Chondrocyte (in vitro differentiated cells): ENCODE results near the gene BRD7. TPM values are rescaled to one million over a fixed set of nuclear protein-coding genes. Genes with fewer than 3 reads are reported as not detected.

Source experiments
- DNase-seq: peaks from one replicate; pipeline ENCODE4 v3.0.0; 2021; ENCODE audit warnings: mixed read lengths, low spot score
- H3K27ac Mint-ChIP-seq: one replicate; pipeline ENCODE4 v1.8.0; 2021; ENCODE audit warnings: mild to moderate bottlenecking, moderate library complexity, mixed read lengths; ENCODE audit not compliant: unreplicated experiment
- H3K27me3 Mint-ChIP-seq: 2 replicates; pipeline ENCODE4 v1.8.0; 2021; ENCODE audit warnings: low read depth, mixed read lengths
- H3K36me3 Mint-ChIP-seq: 2 replicates; pipeline ENCODE4 v1.8.0; 2021; ENCODE audit warnings: low read depth, mixed read lengths
- H3K4me1 Mint-ChIP-seq: 2 replicates; pipeline ENCODE4 v1.8.0; 2021; ENCODE audit warnings: low read depth, mild to moderate bottlenecking, mixed read lengths
- H3K4me3 Mint-ChIP-seq: one replicate; pipeline ENCODE4 v1.8.0; 2021; ENCODE audit warnings: mild to moderate bottlenecking, moderate library complexity, mixed read lengths; ENCODE audit not compliant: unreplicated experiment
- H3K9me3 Mint-ChIP-seq: 2 replicates; pipeline ENCODE4 v1.8.0; 2021; ENCODE audit warnings: low read depth, mixed read lengths
- total RNA-seq: library from RNA; stranded (reverse); gene quantifications from 3 replicates; pipeline ENCODE4 v1.2.1, GENCODE V29; 2021
- TF ChIP-seq, protein P1 (sequence below): fragments of 200-600 bp; sonication (generic); IDR thresholded peaks from 2 replicates; pipeline ENCODE4 v1.5.0; 2021; ENCODE audit warnings: antibody characterized with exemption, mild to moderate bottlenecking, moderate library complexity

Gene BRD7
- total RNA-seq, 1 donor from 2014 or later, result 47.6 TPM

DNA sequence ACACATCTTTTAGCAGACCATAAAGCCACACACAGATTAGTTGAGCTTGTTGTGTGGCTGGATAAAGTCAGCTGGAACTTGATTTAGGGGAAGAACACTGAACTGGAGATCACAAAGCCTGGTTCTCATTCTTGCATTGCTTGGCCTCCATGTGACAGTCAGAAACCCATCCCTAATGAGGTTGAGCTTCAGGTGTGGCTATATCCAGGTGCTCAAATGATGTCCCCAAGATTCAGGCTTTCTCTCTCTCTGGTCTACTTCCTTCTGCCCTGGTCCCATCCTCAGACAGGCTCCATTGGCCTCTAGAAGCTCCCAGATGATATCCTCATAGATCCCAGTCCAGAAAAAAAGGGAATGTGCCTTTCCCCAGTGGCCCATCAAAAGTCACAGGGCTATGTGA is 9.6 kb upstream of the BRD7 start:
- H3K4me1 Mint-ChIP-seq, result no peaks in the 10 kb centered on the region
- H3K36me3 Mint-ChIP-seq, result no peaks in the 10 kb centered on the region
- H3K27me3 Mint-ChIP-seq, result peaks cover 9% of the 10 kb centered on the region
- H3K9me3 Mint-ChIP-seq, result no peaks in the 10 kb centered on the region
- H3K4me3 Mint-ChIP-seq, result no peak overlapping the region
- DNase-seq, result no peak
- TF ChIP-seq, protein P1, sequence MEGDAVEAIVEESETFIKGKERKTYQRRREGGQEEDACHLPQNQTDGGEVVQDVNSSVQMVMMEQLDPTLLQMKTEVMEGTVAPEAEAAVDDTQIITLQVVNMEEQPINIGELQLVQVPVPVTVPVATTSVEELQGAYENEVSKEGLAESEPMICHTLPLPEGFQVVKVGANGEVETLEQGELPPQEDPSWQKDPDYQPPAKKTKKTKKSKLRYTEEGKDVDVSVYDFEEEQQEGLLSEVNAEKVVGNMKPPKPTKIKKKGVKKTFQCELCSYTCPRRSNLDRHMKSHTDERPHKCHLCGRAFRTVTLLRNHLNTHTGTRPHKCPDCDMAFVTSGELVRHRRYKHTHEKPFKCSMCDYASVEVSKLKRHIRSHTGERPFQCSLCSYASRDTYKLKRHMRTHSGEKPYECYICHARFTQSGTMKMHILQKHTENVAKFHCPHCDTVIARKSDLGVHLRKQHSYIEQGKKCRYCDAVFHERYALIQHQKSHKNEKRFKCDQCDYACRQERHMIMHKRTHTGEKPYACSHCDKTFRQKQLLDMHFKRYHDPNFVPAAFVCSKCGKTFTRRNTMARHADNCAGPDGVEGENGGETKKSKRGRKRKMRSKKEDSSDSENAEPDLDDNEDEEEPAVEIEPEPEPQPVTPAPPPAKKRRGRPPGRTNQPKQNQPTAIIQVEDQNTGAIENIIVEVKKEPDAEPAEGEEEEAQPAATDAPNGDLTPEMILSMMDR, result no peak
- no peak overlapping the region for H3K27ac Mint-ChIP-seq

DNA sequence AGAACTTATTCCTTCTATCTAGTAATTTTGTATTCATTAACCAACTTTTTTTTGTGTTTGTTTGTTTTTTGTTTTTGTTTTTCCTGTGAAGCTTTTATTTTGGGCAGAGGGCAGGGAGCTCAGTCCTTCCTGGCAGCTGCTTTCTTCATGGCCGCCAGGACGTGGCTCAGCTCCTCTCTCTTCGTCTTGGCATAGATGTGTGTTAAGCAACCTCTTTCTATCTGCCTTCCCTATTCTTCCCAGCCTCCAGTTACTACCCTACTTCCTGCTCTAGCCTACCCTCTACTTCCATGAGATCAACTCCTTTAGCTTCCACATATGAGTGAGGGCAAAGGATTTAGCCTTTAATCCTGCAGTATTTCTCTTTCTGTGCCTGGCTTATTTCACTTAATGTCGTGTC is 8.2 kb upstream of the BRD7 start:
- TF ChIP-seq, protein P1, result no peak
- Mint-ChIP-seq H3K4me1 (no peaks in the 10 kb centered on the region), H3K4me3 (no peak overlapping the region), H3K27ac (no peak overlapping the region), H3K9me3 (no peaks in the 10 kb centered on the region), H3K27me3 (peaks cover 5% of the 10 kb centered on the region), H3K36me3 (no peaks in the 10 kb centered on the region)
- no peak for DNase-seq

DNA sequence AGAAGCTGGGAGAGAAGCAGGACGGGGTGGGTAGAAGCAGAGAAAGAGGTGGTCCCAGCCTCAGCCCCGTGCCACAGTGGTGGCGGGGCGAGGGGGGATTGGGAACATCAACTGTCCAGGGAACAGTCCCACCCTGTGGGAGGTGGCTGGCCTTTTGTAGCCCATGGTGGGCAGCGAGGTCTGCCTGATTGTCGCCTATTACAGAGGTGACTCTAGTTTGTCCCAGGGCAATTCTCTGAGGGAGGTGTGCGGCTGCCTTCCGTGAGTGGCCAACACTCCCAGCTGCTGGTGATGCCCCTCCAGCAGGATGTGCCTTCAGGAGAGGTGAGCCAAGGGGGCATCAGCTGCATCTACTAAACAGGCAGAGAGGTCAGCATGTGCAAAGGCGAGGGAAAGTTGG is 5.0 kb upstream of the BRD7 start:
- Mint-ChIP-seq H3K4me1 (peaks cover 5% of the 10 kb centered on the region), H3K27ac (no peak overlapping the region)

DNA sequence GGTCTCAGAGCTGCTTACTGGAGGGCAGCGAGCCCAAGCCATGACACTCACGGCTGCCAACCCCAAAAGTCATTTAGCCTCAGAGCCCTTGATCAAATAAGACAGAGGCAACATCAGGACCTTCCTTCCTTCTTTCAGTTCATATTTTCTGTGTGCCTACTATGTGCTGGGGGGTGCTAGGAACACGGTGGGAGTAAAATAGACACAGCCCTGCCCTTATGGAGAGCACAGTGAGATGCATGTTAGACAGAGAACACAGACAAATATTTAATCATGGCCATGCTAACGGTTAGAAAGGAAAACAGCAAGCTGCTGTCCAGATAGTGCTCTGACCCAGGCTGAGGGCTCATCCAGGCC is 4.5 kb upstream of the BRD7 start:
- Mint-ChIP-seq H3K9me3 (no peaks in the 10 kb centered on the region), H3K4me3 (no peak overlapping the region), H3K27ac (no peak overlapping the region), H3K36me3 (no peaks in the 10 kb centered on the region), H3K27me3 (peaks cover 5% of the 10 kb centered on the region), H3K4me1 (peaks cover 5% of the 10 kb centered on the region)
- TF ChIP-seq, protein P1, result no peak
- no peak for DNase-seq

More for the DNA sequence above, 5.0 kb upstream of the BRD7 start:
- DNase-seq, result no peak
- H3K4me3 Mint-ChIP-seq, result no peak overlapping the region
- TF ChIP-seq, protein P1, result no peak
- H3K9me3 Mint-ChIP-seq, result no peaks in the 10 kb centered on the region
- H3K36me3 Mint-ChIP-seq, result no peaks in the 10 kb centered on the region
- peaks cover 5% of the 10 kb centered on the region for H3K27me3 Mint-ChIP-seq

DNA sequence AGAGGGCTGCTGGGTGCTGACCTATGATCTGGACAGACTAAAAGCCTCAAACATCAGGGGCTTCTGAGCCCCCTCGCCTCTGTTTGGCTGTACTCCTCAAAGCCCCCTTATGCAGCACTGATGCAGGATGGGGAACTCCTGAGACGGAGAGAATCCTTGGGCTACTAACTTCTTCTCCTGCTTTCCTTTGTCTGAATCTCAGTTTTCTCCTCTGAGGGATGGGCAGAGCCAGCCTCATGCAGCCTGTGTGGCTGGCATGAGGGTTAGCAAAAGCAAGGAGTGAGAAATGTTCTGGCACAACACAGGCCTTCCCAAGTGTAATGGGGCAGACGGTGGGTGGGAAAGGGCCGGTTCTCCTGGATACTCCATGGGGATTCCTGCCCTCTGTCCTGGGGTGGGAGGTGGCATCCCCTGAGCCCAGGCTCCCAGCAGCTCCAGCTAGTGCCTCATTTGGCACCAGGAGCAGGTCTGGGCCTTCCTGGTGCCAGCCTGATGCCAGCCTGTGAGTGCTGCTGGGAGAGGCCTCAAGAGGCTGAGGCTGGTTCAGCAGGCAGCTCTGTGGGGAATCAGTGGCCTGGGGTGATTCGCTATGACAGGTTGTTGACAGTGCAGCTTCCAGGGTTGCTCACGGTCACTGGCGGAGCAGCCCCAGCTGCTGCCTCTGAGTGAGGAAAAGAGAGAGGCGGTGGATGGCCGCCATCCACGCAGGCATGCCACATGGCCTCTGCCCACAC is 4.0 kb upstream of the BRD7 start:
- Mint-ChIP-seq H3K27me3 (peaks cover 5% of the 10 kb centered on the region), H3K4me1 (peaks cover 9% of the 10 kb centered on the region), H3K9me3 (no peaks in the 10 kb centered on the region), H3K27ac (no peak overlapping the region), H3K4me3 (no peak overlapping the region), H3K36me3 (no peaks in the 10 kb centered on the region)
- no peak for DNase-seq
- TF ChIP-seq, protein P1, result no peak
